RCC 7860 (cell line): ENCODE measurements around the gene DCAF6.
"Not testable (repeated sequence)": the region's sequence is repeated elsewhere in the genome, so short reads cannot be mapped to it uniquely, and the experiment has no call there.

Experiments used
- DNase-seq: peaks from one replicate; pipeline ENCODE4 v3.0.0-alpha.2; 2015; ENCODE audit warnings: low spot score
- FAIRE-seq: peaks from 2 replicates; lab custom pipeline; 2012; peaks lifted over from hg19 to GRCh38; lab: Jason Lieb, UNC

The DCAF6 gene

DNA sequence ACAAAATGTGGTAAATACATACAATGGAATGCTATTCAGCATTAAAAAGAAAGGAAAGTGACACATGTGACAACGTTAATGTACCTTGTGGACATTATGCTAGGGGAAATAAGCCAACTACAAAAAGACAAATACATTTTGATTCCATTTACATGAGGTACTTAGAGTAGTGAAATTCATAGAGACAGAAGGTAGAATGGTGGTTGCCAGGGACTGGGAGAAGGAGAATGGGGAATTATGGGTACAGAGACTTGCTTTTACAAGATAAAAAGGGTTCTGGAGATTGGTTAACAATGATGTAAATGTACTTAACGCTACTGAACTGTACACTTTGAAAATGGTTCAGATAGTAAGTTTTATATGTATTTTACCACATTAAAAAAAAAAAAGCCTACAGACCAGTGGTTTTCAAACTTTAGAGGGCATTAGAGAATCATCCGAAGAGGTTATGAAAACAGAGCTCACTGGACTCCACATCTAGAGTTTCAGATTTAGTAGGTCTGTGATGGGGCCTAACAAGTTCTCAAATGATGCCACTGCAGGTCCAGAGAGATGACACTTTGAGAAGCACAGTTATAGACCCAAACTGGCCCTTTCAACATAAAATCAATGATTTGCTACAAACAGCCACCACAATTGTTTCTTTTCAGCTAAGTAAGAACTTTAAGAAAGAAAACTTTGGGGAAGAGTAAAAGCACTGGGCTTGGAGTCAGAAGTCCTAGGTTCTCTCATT lies 13.0 kb upstream of the DCAF6 start:
- FAIRE-seq (no peak), DNase-seq (no peak)

DNA sequence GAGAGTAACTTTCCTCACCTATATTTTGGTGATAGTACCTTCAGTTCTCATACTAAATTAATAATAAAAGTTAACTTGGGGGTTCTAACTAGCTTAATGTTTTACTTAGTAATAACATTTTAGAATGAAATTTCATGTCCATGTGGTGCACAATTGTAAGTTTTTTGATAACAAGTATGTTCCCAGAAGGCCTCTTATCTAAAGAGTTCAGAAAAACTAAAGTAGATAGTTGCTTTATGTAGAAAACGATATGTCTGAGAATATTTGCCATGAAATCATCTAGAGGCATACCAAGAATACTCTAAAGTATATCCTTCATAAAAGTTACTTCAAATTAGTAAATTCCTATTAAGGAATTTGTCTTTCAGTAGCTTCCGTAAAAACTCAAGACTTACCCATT lies 12.4 kb upstream of the DCAF6 start:
- FAIRE-seq (no peak), DNase-seq (no peak)

DNA sequence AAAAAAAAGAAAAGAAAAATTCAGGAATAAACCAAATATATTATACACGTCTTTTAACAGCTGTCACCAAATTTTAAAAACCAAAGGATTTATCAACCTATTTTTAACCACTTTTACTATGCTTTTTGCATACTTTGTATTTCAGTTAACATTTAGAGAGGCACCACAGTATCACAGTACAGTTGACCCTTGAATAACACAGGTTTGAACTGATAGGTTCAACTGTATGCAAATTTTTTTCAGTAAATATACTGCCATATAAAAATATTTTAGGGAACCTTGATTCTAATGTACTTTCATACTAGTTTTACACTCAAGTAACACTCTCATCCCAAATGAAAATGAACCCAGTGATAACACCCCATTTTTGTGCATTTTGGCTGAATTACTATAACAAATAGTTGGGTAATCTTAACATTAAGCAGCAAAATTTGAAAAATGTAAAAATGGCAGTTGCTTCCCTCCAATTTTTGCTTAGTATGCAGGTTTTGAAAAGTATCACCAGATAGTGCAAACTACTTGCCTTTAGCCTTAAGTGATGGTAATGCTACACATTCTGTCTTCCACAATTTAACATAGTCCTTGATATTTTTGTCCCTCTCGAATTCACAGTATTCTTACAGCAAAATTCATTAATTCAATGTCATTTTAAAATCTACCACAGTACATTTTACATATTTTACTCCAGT lies 11.8 kb upstream of the DCAF6 start:
- no peak for FAIRE-seq

DNA sequence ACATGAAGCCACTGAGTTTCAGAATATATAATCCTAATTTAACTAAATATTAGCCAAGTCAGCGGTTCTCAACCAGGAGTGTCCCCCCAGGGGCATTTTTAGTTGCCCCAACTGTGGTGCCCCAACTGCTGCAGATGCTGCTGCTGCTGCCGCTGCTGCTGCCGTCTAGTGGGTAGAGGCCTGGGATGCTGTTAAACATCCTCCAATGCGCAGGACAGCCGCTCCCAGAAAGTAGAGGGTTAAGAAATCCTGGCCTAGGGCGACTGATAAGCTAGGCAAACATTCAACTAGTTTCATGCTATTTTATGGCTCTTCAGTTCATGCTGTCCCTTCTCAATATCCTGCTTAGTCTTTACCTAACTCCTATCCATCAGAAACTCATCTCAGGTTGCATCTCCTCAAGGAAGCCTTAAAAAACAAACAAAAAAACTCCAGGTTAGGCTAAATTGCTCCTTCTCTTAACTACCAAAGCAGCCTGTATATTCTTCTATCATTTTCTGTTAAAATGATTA lies 9.9 kb upstream of the DCAF6 start:
- FAIRE-seq (no peak), DNase-seq (peak; percentile 40)

More for the DNA sequence above, 11.8 kb upstream of the DCAF6 start:
- DNase-seq: no peak

DNA sequence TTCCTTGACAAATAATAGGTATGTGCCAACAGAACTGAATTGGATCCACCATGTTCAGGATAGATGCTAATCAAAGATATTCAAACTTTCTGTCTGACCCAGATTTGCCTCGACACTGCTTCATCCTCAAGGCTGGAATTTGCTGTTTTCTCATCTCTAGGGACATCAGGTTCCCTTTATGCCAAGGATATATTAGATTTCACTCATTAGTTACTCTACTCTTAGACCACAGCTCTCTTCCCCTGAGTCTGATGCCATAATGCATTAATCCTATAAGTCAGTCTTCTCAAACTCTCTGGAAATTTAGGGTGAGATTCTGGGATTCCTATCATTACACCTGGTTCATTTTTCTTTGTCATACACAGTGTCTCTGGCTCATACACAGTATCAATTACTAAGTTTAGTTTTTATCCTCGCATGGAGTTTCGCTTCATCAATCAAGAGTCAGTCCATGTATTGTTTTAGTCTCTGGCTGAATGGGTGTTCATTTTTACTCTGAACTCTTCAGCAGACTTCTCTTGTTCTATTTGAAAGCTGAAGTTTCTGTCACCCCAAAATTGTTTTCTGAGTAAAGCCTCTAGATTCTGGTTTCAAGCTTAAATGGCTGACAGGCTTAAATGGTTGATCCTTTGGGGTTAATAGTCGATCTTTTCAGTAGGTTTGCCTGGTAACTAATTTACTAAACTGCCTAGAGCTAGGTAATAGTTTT lies 9.3 kb upstream of the DCAF6 start:
- FAIRE-seq (peak; percentile 92), DNase-seq (peak; percentile 46)

DNA sequence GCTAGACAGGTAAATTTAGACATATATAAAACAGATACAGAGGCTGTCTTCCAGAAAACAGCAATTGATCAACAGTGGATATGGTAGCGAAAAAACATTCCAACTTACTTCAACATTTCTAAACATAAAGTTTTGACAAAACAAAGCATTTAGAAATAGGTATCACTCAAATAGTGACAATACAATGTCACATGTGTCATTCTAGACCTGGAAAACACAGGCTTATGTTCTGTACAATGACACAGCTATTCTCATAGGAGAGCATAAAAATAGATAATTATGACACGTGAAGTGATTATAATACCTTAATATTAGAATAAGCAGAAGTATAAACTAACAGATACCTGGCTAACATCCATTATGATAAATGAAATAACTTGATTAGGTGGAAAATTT lies 8.0 kb upstream of the DCAF6 start:
- DNase-seq (no peak), FAIRE-seq (peak; percentile 5)

DNA sequence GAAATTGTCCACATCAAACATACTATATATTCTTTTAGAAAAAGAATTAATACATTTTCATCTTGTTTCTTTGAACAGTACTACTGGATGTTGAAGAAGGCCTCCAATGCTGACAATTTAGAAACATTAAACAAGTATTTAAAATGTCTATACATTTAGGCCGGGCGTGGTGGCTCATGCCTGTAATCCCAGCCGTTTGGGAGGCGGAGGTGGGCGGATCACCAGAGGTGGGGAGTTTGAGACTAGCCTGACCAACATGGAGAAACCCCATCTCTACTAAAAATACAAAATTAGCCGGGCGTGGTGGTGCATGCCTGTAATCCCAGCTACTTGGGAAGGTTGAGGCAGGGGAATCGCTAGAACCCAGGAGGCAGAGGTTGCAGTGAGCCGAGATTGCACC lies 7.6 kb upstream of the DCAF6 start:
- not testable (repeated sequence) for DNase-seq, FAIRE-seq

DNA sequence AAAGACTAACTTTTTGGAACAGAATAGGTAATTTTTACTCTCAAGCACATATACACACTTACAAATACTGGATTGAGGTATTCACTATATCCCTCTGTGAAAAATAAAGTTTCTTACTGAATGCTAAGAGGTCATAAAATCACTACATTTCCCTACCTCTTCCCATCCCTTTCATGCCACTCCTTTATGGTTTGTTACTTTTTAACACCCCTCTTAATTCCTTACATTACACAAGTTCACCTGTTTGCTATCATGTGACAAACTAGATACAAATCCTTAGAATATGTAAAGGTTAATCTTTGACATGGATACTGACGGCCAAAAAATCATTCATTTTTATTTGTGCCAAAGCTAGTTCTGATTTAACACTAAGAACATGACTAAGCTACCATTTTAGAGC lies 6.8 kb upstream of the DCAF6 start:
- no peak for DNase-seq
- FAIRE-seq: peak; percentile 75

DNA sequence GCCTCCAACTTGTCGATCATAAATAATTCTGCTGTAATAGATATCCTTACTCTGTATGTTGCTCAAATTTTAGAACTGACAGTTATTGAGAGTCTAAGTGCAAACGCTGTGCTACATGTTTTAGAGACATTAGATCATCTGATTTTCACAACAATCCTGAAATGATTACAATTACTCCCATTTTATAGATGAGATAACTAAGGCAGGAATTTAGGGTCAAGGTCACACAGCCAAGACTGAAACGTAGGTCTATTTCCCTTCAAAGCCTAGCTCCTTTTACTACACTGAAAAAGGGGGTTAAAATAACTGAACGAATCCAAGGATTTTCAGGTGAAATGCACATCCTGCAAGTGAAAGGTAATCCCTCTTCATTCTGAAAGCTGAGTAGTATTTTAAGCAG lies 2.7 kb upstream of the DCAF6 start:
- FAIRE-seq (no peak), DNase-seq (no peak)

DNA sequence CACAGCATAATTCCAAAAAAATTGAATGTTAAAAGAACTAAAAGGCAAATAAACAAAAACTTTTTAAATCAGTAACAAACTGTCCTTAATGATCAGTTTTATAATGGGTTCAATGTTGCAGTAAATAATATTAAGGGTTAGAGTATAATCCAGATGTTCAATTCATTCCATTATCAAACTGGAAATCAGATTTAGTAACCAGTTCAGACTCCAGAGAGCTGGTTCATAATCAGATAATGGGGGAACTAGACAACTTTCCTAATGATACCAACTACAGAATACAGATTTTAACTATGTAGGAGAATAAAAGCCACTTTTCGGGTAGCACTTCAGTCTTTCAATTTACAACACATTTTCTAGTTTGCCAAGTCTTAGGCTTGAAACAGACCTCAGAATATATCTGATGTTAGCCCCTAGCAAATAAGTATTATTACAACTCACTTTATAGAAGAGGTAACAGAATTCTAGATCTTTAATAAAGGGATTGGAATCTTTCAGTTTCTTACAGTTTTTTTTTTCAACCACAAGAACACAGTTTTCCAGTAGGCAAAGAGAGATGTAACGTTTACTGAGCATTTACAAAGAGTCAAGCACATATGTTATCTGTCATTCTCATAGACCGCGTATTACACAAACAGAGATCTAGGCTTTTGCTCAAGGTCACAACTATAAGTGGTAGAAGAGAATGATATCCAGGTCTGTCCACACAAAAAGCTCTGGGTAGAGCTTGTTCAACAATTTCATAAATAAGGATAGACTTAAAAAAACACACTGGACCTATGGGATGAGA lies 1.9 kb upstream of the DCAF6 start:
- DNase-seq: no peak

DNA sequence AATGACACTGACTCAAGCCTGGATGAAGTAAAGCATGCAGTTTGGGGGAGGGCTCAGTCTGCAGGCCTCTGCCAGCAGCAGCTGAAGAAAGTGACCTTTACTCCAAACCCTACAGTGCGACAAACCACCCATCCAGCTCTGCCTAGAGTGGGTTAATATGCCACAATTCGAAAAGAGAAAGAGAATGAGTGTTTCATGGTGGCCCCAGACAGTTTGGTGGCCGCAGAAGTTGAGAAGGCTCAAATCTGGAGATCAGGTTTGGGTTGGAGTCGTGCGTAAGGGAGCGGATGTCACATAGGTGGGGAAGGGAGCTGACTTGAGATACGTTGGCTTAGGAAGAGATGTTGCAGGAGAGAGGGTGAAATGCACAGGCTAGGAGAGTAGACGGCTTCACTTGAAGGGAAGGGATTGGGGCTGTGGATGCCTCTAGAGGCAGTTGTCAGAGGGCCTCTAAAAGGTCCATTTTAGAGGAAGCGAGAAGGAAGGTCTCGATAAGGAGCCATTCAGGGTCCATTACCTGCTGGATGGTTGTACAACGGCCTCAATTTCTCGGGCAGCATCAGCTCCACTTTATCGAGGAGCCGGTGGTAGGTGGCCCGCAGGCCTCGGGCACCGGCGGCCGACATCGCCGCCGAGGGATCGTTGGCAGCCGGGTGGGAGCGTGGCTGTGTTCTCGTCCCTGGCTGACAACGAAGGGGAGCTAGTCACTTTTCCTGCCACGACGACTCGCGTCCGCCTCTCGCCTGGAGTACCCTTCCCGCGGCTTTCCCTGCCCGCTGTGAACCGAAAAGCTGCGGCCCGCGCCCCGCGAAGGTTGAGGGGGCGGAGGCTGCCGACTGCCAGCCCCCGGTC lies 1.0 kb upstream of the DCAF6 start:
- DNase-seq: peak; percentile 36
- FAIRE-seq: no peak

More for the DNA sequence above, 1.9 kb upstream of the DCAF6 start:
- FAIRE-seq: peak; percentile 11

DNA sequence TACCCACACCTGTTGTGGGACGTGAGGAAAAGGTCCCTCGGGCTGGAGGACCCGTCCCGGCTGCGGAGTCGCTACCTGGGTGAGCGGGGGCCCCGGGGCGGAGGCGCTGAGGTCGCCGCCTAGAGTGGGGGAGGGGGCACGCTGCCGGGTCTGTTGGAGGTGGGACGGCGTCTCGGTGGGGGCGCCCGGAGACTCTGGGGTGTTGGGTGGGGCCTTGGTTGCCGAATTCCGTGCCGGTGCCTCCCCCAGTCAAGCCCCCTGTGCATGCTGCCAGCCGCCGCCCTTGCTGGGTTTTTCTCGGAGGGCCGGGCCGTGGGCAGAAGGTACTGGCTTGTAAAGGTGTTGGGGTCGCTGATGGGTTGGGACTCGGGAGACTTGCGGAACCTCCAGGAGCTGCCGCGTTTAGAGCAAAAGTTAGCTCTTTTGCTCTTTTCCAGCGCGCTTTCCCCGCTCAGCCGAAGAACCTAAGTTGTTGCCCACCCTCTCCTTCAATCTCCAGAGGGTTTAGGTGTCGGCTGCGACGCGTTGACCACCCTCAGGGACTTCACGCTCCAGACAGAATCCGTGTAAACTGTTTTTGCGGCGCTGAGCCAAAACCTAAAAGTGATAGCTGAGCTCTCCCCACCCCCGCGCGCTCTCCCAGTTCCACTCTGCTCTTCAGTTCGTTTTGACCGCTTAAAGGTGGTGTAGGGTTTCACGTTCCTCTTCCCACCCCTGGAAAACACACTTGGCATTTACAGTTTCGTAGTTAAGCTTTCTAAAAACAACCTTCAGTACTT lies 636 bp downstream of the DCAF6 start, which contains the start of gene MPC2:
Gene MPC2, minus strand, starts transcription at position 143 of the 779 bp plus-strand sequence. CDS start 1,231 bp downstream, outside the sequence.
- DNase-seq (peak; percentile 53), FAIRE-seq (peak; percentile 58)

DNA sequence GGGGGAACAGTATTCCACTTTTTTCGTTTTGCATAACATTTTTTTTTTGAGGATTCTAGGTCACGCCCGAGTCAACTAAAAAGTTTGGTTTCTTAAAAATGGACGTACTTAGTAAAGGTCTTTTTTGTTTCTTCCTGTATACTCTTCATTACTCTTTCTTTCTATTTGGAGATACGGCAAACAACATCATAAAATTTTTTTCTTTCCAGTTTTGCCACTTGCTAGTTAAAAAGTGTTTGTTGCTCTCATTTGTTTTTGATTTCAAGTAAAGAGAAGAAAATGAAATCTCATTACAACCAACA lies 1.2 kb downstream of the DCAF6 start:
- DNase-seq (no peak), FAIRE-seq (no peak)

DNA sequence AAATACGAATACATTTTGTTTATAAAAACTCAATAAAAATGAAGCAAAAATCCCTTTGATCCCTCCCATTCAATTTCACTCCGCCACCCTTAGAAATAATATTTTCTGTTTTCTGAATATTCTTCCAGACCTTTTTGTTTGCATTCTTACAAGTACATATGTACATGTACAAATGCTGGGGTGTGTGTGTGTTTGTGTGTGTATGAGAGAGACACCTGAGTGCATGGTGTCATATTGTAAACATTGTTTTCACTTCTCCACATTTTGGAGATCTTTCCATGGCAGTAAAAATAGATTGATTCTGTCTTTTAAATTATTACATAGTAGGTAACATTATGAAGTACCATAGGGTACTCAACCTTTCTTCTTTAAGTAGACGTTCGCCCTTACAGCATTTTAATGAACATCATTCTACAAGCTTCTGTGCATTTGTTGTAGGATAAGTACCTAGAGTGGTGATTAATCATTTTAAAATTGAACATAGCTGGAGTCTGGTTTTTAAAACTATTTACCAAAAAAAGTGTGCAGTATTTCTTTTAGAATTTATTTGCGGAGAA lies 1.7 kb downstream of the DCAF6 start:
- FAIRE-seq: no peak
- DNase-seq: no peak

DNA sequence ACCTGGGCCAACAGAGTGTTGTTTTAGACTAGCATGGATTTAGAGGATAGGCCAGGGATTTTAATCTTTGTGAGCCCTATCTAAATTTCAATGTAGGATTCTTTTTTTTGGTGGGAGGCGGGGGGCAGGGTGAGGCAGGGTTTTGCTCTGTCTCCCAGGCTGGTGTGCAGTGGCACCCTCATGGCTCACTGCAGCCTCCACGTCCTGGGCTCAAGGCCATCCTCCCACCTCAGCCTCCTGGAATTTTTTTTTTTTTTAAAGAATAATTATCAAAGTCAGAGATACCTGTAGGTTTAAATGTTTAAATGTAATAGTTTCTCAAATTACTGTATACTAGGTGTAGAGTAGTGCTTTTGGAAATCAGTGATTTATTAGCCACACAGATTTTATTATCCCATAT lies 3.8 kb downstream of the DCAF6 start:
- no peak for FAIRE-seq
- DNase-seq: no peak

DNA sequence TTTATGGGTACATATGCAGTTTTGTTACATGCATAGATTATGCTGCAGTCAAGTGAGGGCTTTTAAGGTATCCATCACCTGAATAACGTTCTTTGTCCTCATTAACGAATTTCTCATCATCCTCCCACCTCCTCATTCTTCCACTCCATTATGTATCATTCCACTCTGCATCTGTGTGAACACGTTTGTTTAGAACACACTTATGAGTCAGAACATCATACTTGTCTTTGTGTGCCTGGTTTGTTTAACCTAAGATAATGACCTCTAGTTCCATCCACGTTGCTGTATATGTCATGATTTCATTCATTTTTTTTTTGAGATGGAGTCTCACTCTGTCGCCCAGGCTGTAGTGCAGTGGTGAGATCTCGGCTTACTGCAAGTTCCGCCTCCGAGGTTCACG lies 7.1 kb downstream of the DCAF6 start:
- DNase-seq (no peak), FAIRE-seq (no peak)

DNA sequence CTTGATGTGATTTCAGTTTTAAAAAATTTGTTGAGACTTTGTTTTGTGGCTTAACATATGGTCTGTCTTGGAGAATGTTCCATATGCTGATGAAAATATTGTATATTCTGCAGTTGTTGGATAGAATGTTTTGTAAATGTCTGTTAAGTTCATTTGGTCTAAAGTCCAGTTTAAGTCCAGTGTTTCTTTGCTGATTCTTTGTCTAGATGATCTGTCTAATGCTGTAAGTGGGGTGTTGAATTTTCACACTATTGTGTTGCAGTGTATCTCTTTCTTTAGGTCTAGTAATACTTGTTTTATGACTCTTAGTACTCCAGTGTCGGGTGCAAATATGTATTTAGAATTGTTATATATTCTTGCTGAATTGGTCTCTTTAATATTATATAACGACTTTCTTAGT lies 11.2 kb downstream of the DCAF6 start:
- DNase-seq (no peak), FAIRE-seq (no peak)

DNA sequence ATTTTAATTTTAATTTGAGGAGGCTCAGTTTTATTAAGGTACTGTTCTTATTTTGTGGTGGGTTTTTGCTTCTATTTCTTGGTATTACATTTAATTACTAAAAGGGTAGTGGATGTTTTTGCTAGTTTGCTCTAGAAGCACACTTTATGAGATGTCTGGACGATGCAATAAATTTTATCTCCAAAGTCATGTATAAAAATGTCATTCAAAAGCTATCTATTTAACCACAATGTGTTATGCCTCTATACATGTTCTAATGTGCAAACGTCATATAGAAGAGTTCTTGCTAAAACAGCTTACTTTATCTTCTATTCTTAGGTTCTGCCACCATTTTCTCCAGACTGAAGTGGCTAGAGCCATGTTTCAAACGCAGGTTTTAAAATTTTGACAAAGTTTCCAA lies 13.3 kb downstream of the DCAF6 start:
- no peak for FAIRE-seq
- DNase-seq: no peak

DNA sequence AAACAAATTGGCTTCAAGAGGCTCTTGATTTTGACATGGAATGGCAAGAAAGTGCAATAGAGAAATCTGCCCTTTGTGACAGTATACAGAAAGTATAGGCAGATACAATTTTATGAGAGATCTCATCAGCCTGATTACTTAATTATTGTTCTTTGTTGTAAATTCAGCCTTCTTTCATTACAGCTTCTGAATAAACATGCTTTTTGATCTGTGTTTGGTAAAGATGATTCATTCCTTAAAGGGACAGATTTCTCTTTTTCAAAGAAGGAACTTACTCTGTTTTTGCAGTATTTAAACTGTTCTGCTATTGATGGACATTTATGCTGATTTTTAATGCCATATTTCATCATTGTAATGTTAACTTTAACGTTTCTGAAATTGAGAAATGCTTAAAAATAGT lies 14.1 kb downstream of the DCAF6 start:
- FAIRE-seq (no peak), DNase-seq (no peak)
